Stimulated activated CD8-positive, alpha-beta memory T cell treated with anti-CD3 and anti-CD28 coated beads, Interleukin-12 subunit alpha, Interleukin-12 subunit beta, amount 100 ng/mL, for 1 hour (primary cell): Measurements from ENCODE around the gene KRTAP10-1.
A peak's percentile ranks its signal among the peaks of the same experiment; 100 is the strongest.
"Not testable (repeated sequence)": the region's sequence is repeated elsewhere in the genome, so short reads cannot be mapped to it uniquely, and the experiment has no call there.

ENCODE experiments used
- DNase-seq: peaks from one replicate; pipeline ENCODE4 v3.0.0-alpha.2; 2020; ENCODE audit warnings: low read depth

KRTAP10-1 gene

DNA sequence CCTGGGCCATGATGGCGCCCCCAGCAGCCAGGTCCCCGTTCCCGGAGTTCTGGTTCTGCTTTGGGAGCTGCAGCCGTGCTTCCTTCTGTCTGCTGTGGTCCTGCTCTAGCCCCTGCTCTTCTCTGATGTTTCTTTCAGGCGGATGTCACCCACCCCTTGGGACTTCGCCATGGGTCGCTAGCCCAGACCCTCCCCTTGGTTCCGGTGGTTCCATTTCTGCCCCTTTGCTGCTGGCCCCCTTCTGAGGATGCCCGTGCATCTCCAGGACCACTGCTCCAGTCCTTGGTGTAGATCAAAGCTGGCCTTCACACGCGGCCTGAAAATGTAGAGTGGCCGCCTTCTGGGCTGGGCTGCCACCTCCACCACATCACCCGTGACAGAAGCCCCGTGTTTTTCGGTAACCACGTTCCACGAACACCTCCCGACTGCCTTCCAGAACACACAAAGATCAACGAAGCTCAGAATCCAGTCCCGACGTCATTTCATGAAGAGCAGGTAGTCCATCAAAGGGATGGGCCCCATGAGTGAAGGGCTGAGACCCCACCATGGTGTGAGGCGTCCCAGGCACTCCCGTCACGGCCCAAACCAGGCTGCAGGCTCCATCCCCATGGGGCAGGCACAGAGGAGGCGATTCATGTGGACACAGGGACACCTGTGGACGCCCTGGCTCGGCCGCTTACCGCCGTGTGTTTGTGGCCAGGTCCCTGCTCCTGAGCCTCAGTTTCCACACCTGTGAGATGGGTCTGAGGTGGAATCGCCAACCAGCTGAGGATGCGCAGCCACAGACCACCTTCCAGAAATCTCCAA lies 24.4 kb downstream of the KRTAP10-1 start:
- DNase-seq = no peak

DNA sequence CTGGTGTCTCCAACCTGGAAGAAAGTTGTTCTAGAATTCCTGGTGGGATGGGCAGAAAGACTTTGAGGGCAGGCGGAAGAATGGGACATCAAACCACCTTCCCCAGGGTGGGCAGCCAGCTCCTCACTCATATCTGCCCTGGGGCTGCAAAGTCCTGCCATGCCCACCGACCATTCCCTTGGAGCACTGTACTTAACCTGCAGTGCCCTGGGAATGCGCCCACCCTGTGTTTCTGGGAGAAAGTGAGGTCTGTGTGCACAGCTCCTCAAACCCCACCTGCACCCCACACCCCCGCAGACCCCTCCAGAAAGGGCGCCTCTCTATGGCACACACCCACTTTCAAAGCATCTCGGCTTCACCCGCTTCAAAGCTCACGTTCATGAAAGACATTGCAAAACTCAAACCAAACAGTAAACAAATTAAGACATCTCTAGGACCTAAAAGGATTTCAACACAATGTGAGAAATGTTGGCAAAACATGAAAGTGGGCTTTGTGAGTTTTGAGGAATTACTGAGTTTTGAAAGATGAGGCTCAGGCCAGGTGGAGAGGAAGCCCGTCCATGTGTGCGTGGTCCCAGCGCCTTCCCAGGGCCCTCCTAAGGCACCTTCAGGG lies 25.1 kb downstream of the KRTAP10-1 start:
- no peak for DNase-seq

DNA sequence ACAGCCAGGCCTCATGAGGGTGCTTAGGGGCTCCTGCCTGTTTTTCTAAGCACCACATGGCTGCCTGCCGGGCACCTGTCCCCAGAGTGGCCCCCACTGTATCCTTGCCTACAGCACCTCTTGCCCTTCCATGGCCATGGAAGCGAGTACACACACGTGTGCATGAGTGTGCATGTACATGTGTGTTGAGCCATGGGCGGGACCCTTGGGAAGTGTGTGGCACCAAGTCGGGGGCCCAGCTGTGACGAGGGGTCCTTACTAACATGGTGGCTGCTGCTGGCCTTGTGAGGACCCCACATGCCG lies 25.8 kb downstream of the KRTAP10-1 start:
- no peak for DNase-seq

DNA sequence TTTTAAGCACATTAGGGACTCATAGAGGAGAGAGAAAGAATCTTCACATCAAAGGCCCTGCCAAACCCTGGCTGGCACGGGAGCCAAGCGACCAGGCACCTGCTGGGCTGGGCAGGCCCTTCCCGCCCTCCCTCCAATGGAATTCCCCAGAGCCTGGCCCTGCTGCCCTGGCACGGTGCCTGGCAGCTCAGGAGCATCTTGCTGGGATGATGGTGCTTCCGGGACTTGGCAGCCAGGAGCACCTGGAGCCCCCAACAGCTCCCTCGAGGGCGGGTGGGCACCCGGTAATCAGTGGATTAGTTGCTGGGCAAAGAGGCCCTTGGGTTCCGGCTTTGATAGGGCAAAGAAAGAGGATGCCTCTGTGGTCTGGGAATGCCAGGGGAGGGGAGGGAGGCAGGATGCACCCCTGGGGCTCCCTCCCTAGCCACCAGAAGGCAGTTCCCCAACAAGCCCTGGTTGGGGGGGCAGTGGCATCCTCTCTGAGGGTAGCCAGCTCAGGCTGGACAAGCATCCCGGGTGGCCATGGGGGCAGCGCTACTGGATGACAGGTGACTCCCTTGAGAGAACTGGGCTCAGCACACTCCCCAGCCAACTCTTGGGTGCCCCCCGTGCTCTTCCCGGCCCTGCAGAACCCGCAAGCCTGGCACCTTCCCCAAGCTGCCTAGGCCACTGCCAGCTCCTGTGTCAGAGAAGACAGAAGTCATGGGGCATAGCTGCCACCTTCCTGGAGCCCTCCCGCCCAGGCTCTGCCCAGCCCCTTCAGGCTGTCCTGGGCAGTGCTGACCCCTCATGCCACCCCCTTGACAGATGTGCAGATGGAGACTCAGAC lies 26.4 kb downstream of the KRTAP10-1 start:
- DNase-seq = no peak

DNA sequence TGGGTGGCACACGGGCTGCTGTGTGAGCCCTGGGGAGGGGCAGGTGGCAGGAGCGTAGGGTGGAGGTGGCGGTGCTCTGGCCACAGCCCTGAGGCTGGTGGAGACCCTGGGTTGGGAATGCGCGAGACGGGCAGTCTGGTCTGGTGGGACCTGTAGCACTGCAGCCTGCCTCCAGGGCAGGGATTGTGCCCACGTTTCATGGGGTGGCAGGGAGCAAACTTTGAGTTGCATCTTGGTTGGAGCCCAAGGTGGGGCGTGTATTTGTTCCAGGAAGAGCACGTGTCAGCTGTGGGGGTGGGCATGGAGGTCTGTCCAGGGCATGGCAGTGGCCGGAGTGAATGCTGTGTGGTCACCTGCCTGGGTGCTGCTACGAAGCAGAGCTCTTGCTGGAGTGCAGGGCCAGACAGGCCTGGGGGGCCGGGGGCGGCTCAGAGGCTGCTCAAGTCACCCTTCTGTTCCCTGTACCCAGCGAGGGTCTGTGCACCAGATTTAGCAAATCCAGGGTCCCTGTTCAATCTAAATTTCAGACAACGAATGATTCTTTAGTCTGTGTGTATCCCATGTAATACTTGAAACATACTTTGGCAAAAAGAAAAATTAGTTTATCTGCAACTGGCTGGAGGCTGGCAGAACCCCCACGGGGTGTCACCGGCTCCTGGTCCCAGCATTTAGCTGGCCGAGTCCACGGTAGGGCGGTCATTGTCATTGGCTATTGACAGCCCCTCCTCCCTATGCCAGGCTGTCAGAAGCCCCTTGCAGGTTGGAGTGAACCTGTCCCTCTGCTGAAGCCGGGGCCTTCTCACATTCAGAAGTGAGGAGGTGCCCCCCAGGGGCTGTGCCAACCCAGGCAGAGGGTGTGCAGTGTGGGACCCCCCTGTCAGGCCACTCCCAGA lies 27.3 kb downstream of the KRTAP10-1 start:
- no peak for DNase-seq

DNA sequence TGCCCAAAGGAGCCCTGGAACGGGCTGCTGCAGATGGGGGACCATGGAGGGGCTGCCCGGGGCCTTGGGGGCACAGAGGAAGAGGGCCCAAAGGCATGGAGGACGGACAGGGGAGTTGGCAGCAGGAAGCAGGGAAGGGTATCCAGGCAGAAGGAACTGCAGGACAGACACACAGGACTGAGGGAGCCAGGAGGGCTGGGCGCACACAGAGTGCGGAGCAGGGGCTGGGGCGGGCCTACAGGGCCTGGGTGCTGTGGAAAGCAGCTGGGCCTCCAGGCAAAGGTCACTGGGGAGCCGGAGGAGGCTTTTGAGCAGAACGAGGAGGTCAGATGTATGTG lies 28.1 kb downstream of the KRTAP10-1 start:
- DNase-seq = no peak

DNA sequence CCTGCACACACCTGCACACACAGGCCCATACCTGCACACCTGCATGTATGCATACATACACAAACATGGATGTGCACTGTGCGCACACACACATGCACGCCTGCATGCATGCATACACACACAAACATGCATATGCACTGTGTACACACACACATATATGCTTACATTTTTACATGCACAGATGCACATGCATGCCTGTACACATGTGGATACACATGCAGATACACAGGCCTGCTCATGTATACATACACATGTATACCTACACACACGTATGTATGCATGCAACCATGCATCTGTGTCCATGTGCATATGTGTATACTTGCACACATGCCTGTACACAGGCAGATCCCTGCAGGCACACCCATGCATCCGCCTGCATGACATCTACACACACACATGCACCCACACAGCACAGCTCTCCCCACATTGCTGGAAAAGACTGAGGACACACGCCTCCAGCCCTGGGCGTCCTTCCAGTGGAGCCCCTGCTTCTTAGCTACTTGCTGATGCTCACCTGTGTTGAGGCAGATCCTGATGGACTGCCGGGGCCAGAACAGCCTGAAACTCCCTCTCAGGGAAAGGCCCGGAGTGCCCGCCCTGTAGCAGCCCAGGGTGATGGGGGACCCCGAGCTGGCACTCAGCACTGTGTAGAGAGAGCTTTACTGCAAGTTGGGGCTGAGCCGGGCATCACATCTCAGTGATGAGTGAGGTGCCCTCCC lies 28.6 kb downstream of the KRTAP10-1 start:
- DNase-seq = no peak

DNA sequence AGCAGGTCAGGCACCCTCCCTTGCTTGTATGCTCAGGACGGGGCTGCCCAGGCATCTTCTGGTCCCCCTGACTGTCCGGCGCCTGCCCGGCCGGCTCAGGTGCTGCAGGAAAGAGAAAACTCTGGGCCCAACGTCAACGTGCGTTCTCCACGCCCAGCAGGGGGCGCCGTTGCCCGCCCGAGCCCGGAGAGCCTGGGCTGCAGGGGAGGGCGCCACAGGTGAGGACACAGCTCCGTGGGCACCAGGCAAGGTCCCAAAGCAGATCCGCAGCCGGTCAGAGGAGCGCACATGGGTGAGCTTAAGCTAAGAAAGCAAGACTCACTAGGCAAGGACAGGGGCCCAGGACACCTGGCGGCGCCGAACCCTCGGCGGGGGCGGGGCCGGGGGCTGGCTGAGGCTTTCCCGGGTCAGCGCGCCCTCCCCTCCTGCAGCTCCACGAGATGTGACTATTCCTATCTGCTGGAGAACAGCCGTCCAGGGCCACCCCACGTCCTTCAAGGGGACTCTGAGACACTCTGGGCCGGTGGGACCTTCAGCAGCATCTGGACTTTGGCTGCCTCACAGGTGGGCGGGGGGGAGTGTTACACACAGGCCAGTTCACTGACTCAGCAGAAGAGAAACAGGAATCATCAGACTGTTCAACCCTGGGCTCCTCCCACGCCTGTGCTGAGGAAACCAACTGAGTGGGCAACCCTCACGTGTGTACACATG lies 29.3 kb downstream of the KRTAP10-1 start:
- DNase-seq = peak; percentile 70

DNA sequence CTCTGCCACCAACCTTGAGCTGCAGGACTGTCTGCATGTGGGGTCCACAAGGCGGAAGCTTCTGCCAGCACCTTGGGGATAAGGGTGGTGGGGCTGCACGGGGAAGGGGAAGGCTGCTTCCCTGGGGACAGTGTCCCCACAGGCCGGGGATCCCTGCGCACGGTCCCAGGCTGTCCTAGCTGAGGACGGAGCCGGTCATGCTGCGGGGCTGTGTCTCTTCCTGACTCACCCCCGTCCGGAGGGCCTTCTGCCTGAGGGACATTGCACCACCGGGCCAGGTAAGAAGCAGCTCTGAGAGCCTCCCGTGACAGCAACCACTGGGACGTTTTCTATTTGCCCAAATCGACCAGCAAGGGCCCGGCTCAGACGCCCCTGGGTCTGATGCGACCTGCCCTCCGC lies 29.9 kb downstream of the KRTAP10-1 start:
- no peak for DNase-seq

DNA sequence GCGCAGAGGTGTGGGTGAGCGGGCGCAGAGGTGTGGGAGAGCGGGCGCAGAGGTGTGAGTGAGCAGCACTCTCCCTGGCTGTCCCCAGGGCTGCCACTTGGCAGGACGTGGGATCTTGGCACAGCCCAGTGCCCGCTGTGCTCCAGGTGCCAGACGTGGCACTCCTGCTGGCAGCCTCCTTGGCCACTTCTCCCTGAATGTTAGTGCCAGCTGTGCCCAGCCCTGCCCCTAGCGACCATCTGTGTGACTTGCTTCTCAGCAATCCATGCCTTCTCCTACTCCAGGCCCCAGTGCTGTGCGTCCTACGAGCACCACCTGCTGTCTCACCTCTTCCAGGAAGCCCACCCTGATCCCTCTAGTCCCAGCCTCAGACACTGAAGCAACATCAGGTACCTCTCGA lies 30.5 kb downstream of the KRTAP10-1 start:
- DNase-seq = no peak

DNA sequence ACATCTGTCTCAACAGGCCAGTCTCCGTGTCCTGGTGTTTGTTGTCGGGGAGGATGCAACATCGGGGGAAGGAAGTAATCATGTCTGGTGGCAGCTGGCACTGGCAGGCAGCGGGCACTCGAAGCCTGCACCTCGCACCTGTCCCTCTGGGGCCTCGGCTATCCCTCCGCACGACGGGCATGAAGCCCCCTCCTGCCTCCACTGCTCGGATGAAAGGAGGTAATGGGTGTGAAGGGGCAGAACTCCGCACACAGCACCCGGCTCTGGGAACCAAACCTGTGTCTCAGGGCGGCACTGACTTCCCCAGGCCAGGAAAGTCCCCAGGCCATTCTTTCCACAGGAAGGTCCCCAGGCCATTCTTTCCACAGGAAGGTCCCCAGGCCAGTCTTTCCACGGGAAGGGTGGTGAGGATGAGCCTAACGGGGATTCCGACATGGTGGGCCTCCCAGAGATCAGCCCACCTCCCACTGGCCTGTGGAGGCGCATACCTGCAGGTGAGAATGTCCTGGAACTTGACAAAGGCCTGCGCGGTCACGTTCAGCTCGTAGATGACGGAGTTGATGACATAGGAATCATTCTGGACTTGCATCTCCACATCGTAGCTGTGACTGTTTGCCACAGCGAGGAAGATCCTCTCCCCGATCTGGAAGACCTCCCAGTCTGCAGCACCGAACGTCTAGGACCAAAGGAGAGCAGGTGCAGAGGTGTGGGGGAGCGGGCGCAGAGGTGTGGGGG lies 31.1 kb downstream of the KRTAP10-1 start:
- no peak for DNase-seq

DNA sequence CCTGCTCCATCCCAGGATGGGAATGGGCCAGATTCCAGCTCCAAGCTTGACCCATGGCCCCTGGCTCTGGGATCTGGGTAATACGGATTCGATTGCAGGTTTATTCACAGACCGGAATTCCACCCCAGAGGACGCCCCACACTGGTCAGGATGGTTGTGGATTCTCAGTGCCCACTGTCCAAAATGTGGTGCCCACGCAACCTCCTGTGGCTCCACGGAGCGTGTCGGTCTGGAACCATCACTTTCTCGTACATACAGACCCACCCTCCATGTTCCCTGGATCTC lies 31.6 kb downstream of the KRTAP10-1 start:
- DNase-seq = no peak

DNA sequence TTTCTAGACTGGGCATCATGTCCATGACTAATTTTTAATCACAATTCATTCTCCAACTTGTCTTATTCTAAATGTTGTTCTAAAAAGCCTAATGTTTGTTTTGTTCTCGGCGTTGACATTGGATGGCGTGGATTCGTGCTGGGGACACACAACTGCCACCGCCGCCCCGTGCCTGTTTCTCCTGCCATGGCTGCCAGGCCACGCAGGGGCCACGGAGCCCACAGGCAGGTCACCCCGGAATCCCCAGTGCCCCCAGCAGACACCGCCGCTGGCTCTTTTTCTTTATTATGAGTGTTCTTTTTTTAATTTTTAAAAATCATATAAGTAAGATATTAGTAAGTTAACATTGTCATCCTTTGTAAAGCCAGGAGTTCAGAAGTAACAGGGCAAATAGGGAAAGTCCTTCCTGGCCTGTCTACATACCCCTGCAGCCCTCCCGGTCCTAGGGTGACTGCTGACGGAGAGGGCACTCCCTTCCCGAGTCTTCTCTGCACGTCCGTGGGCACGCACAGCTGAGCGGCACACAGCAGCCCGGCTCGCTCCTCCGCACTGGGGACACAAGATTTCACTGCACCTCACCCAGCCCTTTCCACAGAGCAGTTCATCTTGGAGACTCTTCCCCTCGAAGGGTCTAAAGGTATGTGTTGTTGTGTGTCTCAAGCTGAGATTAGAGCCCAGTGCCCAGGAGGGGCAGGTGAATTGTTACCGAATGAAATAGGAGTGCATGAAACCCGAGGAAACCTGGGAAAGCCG lies 32.1 kb downstream of the KRTAP10-1 start:
- DNase-seq = no peak

DNA sequence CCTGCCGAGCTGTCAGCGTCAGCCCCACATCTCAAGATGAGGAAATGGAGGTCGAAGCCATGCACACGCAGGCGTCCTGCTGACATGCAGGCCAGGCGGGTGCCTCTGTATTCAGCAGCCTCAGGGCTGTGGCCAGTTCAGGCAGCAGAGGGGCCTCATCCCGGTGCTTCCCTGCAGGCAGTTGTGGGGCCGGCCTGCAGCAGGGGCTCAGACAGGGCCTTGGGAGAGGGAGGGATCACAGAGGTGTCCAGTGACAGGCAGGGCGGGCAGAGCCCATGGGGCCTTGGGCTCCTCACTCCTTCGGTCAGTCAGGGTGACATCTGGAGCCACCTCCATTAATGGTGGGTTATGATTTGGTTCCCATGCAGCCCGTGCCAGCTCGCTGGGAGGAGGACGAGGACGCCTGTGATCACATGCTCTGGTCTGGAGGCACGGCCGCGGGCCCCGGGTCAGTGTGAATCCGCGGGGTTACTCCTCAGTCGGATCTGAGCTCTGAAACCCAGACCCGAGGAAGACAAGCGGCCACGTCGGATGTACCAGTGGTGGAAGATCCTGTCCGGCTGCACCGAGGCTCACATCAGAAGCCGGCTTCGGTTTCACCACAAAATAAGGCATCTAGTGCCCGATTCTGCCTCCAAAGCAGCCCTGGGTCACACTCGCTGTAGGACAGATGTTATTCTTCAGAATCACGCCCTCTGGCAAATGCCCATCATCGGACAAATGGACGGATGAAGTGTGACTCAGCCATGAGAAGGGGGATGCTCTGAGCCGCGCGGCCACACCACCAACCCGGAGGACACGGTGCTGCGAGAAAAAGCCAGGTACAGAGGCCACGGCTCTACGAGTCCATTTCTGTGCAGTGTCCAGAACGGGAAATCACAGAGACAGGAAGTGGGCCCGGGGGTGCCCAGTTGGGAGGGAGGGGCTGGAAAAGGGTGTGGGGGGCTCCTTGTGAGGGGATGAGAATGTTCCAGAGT lies 33.4 kb downstream of the KRTAP10-1 start:
- no peak for DNase-seq

DNA sequence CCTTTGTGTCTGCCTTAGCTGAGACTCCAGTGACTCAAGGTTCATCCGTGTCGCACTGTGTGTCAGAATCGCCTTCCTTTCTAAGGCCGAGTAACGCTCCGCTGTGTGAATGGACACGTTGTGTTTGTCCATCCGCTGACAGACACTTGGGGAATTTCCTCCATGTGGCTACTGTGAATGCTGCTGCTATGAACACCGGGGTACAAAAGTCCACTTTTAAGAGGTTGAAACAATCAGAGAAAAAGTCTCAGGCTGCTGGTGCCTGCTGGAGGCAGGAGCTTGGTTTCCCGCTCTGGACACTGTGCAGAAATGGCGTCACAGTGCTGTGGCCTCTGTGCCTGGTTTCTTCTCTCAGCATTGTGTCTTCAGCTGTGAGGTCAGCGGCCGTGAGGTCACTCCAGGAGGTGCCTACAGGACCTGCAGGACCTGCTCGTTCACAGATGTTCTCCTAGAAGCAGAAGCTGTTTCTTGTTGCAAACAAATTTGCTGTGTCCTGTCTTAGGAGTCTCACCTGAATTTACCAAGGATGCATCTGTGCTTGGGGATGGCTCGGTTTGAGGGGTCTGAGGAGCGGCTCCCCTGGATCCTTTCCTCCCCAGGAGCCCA lies 34.2 kb downstream of the KRTAP10-1 start:
- no peak for DNase-seq

DNA sequence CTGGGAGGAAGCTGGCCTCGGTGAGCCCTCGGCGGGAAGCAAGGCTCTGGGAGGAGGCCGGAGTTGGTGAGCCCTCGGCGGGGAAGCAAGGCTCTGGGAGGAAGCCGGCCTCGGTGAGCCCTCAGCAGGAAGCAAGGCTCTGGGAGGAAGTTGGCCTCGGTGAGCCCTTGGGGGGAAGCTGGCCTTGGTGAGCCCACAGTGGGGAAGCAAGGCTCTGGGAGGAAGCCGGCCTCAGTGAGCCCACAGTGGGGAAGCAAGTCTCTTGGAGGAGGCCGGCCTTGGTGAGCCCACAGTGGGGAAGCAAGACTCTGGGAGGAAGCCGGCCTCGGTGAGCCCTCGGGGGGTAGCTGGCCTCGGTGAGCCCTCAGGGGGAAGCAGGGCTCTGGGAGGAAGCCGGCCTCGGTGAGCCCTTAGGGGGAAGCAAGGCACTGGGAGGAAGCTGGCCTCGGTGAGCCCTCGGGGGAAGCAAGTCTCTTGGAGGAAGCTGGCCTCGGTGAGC lies 36.0 kb downstream of the KRTAP10-1 start:
- no peak for DNase-seq

DNA sequence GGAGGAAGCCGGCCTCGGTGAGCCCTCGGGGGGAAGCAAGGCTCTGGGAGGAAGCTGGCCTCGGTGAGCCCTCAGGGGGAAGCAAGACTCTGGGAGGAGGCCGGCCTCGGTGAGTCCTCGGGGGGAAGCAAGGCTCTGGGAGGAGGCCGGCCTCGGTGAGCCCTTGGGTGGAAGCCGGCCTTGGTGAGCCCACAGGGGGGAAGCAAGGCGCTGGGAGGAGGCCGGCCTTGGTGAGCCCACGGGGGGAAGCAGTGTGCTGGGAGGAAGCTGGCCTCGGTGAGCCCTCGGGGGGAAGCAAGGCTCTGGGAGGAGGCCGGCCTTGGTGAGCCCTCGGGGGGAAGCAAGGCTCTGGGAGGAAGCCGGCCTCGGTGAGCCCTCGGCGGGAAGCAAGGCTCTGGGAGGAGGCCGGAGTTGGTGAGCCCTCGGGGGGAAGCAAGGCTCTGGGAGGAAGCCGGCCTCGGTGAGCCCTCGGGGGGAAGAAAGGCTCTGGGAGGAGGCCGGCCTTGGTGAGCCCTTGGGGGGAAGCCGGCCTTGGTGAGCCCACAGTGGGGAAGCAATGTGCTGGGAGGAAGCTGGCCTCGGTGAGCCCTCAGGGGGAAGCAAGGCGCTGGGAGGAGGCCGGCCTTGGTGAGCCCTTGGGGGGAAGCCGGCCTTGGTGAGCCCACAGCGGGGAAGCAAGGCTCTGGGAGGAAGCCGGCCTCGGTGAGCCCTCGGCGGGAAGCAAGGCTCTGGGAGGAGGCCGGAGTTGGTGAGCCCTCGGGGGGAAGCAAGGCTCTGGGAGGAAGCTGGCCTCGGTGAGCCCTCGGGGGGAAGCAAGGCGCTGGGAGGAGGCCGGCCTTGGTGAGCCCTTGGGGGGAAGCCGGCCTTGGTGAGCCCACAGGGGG lies 36.7 kb downstream of the KRTAP10-1 start:
- not testable (repeated sequence) for DNase-seq
